SK-N-SH (cell line): ENCODE results near the gene PTPN6. TPM values are rescaled to one million over a fixed set of nuclear protein-coding genes. Genes with fewer than 3 reads are reported as not detected.

ENCODE experiments used
- CTCF ChIA-PET: fragments of 300-600, 350-600 bp; formaldehyde crosslinking; extraction: SDS; loops from one replicate; lab custom pipeline; 2021; lab: Yijun Ruan, JAX
- POLR2A ChIA-PET: fragments of 350-600 bp; sonication (Branson Sonifier 250); formaldehyde crosslinking; extraction: SDS; loops from one replicate; lab custom pipeline; 2020; ENCODE audit warnings: antibody characterized with exemption, inconsistent platforms; lab: Yijun Ruan, JAX
- DNase-seq: peaks from one replicate; pipeline ENCODE4 v3.0.0; 2012
- H2AFZ ChIP-seq: fragments of 200-600 bp; sonication (generic); 2 replicates; pipeline ENCODE4 v1.8.1; 2016; ENCODE audit warnings: antibody characterized with exemption, mild to moderate bottlenecking, low read depth
- H3F3A ChIP-seq: fragments of 200-600 bp; sonication (generic); replicated peaks from 2 replicates; pipeline ENCODE3; 2016; ENCODE audit warnings: antibody characterized with exemption, mild to moderate bottlenecking; ENCODE audit not compliant: insufficient read depth
- H3K27ac ChIP-seq, 2 experiments: fragments of 200-500 bp in 1 of 2; fragments of 200-600 bp in 1 of 2; sonication (Bioruptor generic) in 1 of 2; sonication (generic), shearing (Covaris generic) in 1 of 2; 2 replicates each; pipeline versions ENCODE4 v1.5.1 to v1.6.1; 2014 to 2016; ENCODE audit warnings: low read depth in 2 of 2, inconsistent platforms in 1 of 2, low read length in 1 of 2, mild to moderate bottlenecking in 1 of 2, mixed read lengths in 1 of 2
- H3K27me3 ChIP-seq: fragments of 200-600 bp; sonication (generic), shearing (Covaris generic); 2 replicates; pipeline ENCODE4 v1.6.1; 2016; ENCODE audit warnings: mixed run types; ENCODE audit not compliant: insufficient read depth
- H3K36me3 ChIP-seq, 2 experiments: fragments of 200-500 bp in 1 of 2; fragments of 200-600 bp in 1 of 2; sonication (Bioruptor generic) in 1 of 2; sonication (generic) in 1 of 2; replicated peaks in 1 of 2; 2 replicates each; pipeline versions ENCODE3 to v1.5.1; 2014 to 2016; ENCODE audit warnings: low read length in 1 of 2, mild to moderate bottlenecking in 1 of 2; ENCODE audit not compliant: insufficient read depth in 2 of 2, control insufficient read depth in 1 of 2
- H3K4me1 ChIP-seq, 2 experiments: fragments of 200-500 bp in 1 of 2; fragments of 200-600 bp in 1 of 2; sonication (Bioruptor generic) in 1 of 2; sonication (generic), shearing (Covaris generic) in 1 of 2; 2 replicates each; pipeline versions ENCODE4 v1.5.1 to v1.6.1; 2014 to 2016; ENCODE audit warnings: low read depth in 1 of 2, low read length in 1 of 2, mixed run types in 1 of 2; ENCODE audit not compliant: insufficient read depth in 2 of 2, control insufficient read depth in 1 of 2
- H3K4me2 ChIP-seq: fragments of 200-600 bp; sonication (generic), shearing (Covaris generic); 2 replicates; pipeline ENCODE4 v1.6.1; 2017; ENCODE audit warnings: mixed run types
- H3K4me3 ChIP-seq, 2 experiments: fragments of 200-500 bp in 1 of 2; fragments of 200-600 bp in 1 of 2; sonication (Bioruptor generic) in 1 of 2; sonication (generic), shearing (Covaris generic) in 1 of 2; 2 replicates each; pipeline versions ENCODE4 v1.5.1 to v1.8.1; 2014 to 2016; ENCODE audit warnings: low read depth in 2 of 2, inconsistent platforms in 1 of 2, low read length in 1 of 2, mild to moderate bottlenecking in 1 of 2, mixed read lengths in 1 of 2, moderate library complexity in 1 of 2
- H3K79me2 ChIP-seq: fragments of 200-600 bp; sonication (generic); 2 replicates; pipeline ENCODE4 v1.8.1; 2017; ENCODE audit warnings: mild to moderate bottlenecking; ENCODE audit not compliant: insufficient read depth
- H3K9ac ChIP-seq: fragments of 200-600 bp; sonication (generic); 2 replicates; pipeline ENCODE4 v1.6.1; 2017; ENCODE audit warnings: mixed run types
- H3K9me2 ChIP-seq: fragments of 200-600 bp; sonication (generic); 2 replicates; pipeline ENCODE4 v1.6.1; 2017; ENCODE audit warnings: mixed run types
- H3K9me3 ChIP-seq: fragments of 200-600 bp; sonication (generic); 2 replicates; pipeline ENCODE4 v1.6.1; 2017; ENCODE audit warnings: mixed run types, mild to moderate bottlenecking, moderate library complexity
- H4K20me1 ChIP-seq: fragments of 200-600 bp; sonication (generic); 2 replicates; pipeline ENCODE4 v1.6.1; 2017; ENCODE audit warnings: mild to moderate bottlenecking, mixed run types; ENCODE audit not compliant: insufficient read depth
- CTCF ChIP-seq: fragments of 200-600 bp; sonication (generic); IDR thresholded peaks from 2 replicates; pipeline ENCODE4 v1.6.1; 2017; ENCODE audit warnings: antibody characterized with exemption, mild to moderate bottlenecking, moderate library complexity
- EZH2phosphoT487 ChIP-seq: fragments of 200-600 bp; sonication (generic); IDR thresholded peaks from 2 replicates; pipeline ENCODE4 v1.6.1; 2017; ENCODE audit warnings: low read depth, mixed run types, mild to moderate bottlenecking, antibody characterized with exemption, moderate library complexity, borderline replicate concordance
- FOXJ3 ChIP-seq: sonication (generic); formaldehyde crosslinking; IDR thresholded peaks from 2 replicates; pipeline ENCODE4 v1.5.1; 2020; ENCODE audit warnings: mild to moderate bottlenecking, missing genetic modification reagents
- IRF3 ChIP-seq: fragments of 150-350 bp; IDR thresholded peaks from 2 replicates; pipeline ENCODE4 v1.6.1; 2016; ENCODE audit warnings: mild to moderate bottlenecking, low read depth, low read length
- MAX ChIP-seq: IDR thresholded peaks from 2 replicates; pipeline ENCODE4 v1.4.0; 2012; ENCODE audit warnings: low read depth
- NRF1 ChIP-seq: IDR thresholded peaks from 2 replicates; pipeline ENCODE4 v1.6.1; 2012; ENCODE audit warnings: low read depth, mild to moderate bottlenecking, low read length
- RAD21 ChIP-seq: IDR thresholded peaks from 2 replicates; pipeline ENCODE4 v1.6.1; 2012; ENCODE audit warnings: mild to moderate bottlenecking, low read length
- RCOR1 ChIP-seq: fragments of 150-350 bp; IDR thresholded peaks from 2 replicates; pipeline ENCODE4 v1.6.1; 2017; ENCODE audit warnings: antibody characterized with exemption, low read length
- RXRA ChIP-seq: IDR thresholded peaks from 2 replicates; pipeline ENCODE4 v1.4.0; 2012; ENCODE audit warnings: low read depth, mild to moderate bottlenecking, borderline replicate concordance
- USF2 ChIP-seq: fragments of 150-350 bp; IDR thresholded peaks from 2 replicates; pipeline ENCODE4 v1.6.1; 2017; ENCODE audit warnings: antibody characterized with exemption, low read length, low read depth, borderline replicate concordance
- YY1 ChIP-seq: IDR thresholded peaks from 2 replicates; pipeline ENCODE4 v1.4.0; 2012; ENCODE audit warnings: low read depth, mild to moderate bottlenecking
- ZBTB33 ChIP-seq: IDR thresholded peaks from 2 replicates; pipeline ENCODE4 v1.4.0; 2012; ENCODE audit warnings: low read depth, borderline replicate concordance
- WGBS: methylation state at CpG from one replicate; pipeline ENCODE4 v1.1.6; 2017; ENCODE audit warnings: low lambda C conversion rate; 5-methylcytosine and 5-hydroxymethylcytosine counted together
- polyA plus RNA-seq, 3 experiments: library from polyadenylated mRNA; depleted of rRNA; stranded (reverse); fragments of >200 nt; gene quantifications; 2 replicates each; pipeline ENCODE4 v1.2.3, GENCODE V29; 2012

PTPN6 gene
- polyA plus RNA-seq, 1 of the 3 experiments (the other 2 are of a cell fraction), result 0.12 TPM

- Histone ChIP-seq H3K27me3 (no peaks in the 10 kb centered on the region), H3F3A (peaks cover 15% of the 10 kb centered on the region), H3K4me1 (peaks cover 0 to 8% of the 10 kb centered on the region in 2 experiments; a peak in 2 of 4 replicates), H3K9me3 (no peaks in the 10 kb centered on the region), H3K79me2 (no peaks in the 10 kb centered on the region), H2AFZ (0 out of 2 replicates have a peak overlapping the region, but pooled peaks have one; percentile 86), H4K20me1 (no peaks in the 10 kb centered on the region), H3K4me3 (no peak overlapping the region), H3K9me2 (no peaks in the 10 kb centered on the region), H3K27ac (no peak overlapping the region), H3K4me2 (no peak overlapping the region), H3K36me3 (peaks cover 4 to 15% of the 10 kb centered on the region in 2 experiments), H3K9ac (no peak overlapping the region)
- WGBS, result 94% methylated on average over 12 of the region's 13 CpGs
- POLR2A ChIA-PET, result interaction anchor here (0.7 to 6.8 kb wide), 3 partner anchors 15 to 39 kb away, joined by 3 to 62 read pairs (median 3); partner anchors contain the start of genes C12orf57 and RNU7-1
- CTCF ChIA-PET, result interaction anchor here (0.7 to 8.0 kb wide), 7 partner anchors 9 to 153 kb away, joined by 3 to 114 read pairs (median 4); partner anchors contain the start of genes C12orf57 and RNU7-1
- TF ChIP-seq FOXJ3 (no peak), RCOR1 (no peak), NRF1 (no peak), YY1 (no peak), ZBTB33 (no peak), RXRA (no peak), RAD21 (peak; percentile 39; the same call in 1 of the 2 replicates), MAX (no peak), EZH2phosphoT487 (no peak), USF2 (no peak), CTCF (peak; percentile 19; the same call in 1 of the 2 replicates), IRF3 (no peak)
- peak; percentile 38 for DNase-seq
These were observed 9.6 kb downstream of the PTPN6 start for GRCh38 chr12:6960593-6961277.
